NCI-H345 treated with DMSO at 0.1 percent for 48 hours (cell line): Measurements from ENCODE around the gene POC1A.
A peak's percentile ranks its signal among the peaks of the same experiment; 100 is the strongest.

Experiments
- DNase-seq: peaks from one replicate; lab custom pipeline; 2025; ENCODE audit not compliant: unreplicated experiment; lab: John Stamatoyannopoulos, UW

Gene POC1A

DNA sequence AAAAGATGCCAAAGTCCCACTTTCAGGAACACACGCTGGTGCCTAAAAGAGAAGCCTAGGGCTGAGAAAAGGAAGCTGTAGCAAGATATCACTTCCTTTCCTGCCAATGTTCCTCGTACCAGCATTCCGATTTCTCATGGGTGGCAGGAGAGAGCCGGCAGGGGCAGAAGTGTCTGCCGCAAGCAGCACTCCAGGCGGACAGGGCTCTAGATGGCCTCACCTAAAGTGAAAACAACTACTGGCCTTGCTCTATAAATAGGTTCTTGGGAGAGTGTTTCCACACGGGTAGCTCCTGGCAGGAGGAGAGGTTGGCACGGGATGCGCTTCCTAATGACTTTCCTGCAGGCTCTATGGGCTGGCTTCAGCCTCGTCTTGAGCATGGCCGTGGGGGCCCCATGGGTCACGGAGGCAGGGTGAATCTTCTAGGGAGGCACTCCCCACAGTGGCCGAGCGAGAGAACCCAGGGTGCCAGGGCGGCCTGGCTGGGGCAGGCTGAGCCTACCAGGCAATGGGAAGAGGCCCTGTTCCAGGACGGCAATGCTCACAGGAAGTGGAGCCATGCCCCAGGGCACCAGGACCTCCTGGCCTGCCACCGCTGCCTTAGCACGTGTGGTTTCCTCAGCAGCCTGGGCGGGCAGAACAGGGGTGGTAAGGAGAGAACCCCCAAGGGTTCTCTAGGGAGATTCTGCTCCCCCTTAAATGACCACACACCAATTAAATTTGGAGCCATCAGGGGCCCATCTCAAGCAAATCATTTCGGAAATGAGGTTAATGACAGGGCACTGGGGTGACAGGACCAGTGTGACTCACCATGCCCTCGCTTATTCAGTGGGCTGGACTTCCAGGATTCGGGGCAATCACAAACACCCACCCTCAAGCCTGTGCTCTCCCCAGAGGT lies 83.2 kb downstream of the POC1A start:
- no peak for DNase-seq

DNA sequence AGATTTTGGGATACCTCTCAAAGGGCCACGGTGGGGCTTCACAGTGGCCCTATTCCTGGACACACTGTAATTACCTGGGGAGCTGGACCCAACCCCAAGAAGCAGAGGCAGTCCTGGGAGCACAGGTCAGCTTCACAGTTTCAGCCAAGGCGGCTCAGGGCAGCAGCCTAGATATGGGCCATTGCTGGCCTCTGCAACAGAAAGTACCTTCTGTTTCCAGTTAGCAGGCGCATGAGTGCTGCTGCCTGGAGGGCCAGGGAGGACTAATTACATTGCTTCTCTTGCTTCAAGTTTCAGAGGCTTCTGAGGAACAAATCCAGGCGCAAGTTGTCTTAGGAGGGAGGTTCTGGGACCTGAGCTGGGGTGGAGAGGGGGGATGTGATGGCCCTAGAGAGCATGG lies 84.4 kb downstream of the POC1A start:
- no peak for DNase-seq

DNA sequence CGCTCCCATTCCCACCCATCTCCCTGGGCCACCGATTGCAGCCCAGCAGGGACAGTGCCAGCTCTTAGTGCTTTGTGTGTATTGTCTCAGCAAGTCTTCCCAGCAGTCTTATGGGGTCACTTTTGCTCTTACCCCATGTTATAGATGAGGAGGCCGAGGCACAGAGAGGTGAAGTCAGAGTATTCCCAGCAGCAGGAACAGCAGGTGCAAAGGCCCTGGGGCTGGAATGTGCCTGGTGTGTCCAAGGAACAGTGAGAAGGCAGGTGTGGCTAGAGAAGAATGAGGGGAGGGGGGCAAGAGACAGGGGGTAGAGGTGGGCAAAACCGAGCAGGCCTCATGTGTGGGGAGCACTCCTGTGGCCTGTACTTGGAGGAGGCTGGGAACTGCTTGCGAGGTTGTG lies 85.1 kb downstream of the POC1A start:
- DNase-seq, result no peak

DNA sequence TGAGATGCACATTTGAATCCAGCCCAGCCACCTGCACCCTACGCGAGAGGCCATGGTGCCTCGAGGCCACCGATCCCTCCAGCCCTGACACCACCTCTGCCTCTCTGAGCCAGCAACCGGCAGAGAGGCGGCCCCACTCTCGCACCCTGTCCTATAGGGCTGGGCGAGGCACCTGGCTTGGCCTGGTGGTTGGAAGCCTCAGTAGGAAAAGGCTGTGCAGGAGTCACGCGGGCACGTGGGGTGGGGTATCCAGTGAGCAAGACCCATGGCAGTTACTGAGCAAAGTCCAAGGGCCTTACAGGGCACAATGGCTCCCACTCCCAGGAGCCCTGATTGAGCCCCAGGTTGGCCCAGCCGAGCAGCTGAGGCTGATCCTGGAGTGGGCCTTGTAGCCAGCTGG lies 85.5 kb downstream of the POC1A start:
- DNase-seq, result no peak

DNA sequence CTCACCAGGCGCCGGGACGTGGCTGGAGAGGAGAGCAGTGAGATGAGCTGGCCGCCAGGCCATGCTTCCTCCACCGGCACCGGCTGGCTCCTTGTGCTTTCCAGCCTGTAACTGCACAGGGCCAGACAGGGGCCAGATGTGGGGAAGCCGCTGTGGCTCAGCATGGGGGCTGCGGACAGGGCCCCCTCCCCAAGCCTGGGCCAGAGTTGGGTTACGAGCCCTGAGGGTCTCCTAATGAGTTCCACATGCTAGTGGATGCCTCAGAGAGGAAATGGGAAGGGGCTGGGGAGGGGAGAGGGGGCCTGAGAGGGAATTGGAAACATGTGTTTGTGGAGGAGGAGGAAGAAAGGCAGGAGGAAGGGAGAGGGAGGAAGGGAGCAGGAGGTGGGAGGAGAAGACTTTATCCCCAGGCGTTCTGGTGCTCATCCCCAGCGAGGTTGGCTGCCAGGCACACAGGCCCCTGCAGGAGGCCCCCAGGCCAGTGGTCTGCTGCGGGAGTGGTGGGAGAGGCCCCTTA lies 86.1 kb downstream of the POC1A start:
- no peak for DNase-seq

DNA sequence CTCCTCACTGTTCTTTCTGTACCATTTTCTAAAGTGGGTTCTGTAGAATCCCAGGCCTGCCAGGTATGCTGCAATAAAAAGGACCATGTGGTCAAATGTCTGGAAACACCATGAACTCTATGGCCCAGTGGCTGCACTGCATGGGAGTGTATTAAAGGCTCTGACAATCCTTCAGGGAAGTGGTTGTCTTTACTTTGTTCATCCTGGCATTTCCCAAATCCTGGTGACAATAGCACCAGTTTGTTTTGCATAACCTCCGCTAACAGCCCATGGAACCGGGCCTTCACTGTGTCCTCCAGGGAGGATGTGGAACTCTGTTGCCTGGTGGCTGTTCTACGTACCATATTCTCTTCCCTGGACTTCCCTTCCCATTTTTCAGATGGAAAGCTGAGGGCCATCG lies 86.7 kb downstream of the POC1A start:
- no peak for DNase-seq

DNA sequence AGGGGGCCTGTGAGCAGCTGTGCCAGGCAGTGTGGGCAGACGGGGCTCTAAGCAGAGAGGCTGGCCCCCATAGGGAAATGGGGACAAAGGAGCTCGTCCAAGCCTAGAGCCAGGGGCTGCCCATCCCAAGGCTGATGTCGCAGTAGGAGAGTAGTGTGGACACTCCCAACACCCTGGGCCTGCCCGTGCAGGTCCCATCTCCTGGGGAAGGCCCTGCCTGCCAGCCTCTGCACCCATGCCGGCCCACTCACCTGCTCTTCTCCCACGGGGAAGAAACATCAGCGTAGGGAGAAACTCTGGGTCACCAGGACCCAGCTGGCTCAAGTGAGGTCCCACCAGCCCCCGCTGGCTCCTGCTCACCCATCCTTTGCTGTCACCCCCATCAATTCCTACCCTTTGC lies 87.2 kb downstream of the POC1A start:
- no peak for DNase-seq

DNA sequence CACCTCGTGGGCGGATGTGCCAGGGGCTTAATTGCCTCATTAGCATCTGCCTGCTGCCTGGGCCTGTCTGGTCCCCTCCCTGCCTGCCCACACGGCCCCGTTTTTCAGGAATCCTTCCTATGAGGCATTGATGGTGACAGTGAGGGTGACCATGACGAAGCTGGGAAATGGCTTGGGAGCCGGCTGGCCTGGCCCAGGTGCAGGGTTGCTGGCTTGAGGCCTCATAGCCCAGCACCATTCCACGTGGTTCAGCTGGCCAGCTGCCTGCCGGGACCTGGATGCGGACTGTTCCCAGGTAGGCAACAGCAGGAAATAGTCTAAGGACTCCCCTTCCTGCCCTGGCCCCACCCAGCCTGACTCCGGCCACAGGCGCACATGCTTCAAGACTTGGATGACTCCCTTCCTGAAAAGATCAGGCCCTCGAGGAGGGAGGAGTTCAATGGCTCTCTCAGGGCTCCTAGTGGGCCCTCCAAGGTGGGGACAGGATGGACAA lies 88.9 kb downstream of the POC1A start:
- no peak for DNase-seq

DNA sequence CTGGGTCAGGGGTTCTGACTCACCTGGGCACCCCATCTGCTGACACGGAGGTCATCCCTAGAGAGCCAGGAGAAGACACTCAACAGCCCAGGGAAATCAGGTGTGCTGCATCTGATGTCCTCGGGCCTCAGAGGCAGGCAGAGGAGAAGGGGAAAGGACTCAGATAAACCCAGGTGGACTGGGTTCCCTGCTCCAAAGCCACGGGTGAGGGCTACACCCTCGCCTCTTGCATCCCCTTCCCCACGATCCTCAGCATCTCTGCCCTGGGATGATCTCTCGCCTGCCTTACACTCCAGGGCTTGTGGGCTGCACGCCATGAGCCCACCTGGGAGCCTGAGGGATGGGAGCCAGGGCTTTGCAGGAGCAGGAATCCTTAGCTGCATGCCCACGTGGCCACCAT lies 89.7 kb downstream of the POC1A start:
- DNase-seq, result no peak

DNA sequence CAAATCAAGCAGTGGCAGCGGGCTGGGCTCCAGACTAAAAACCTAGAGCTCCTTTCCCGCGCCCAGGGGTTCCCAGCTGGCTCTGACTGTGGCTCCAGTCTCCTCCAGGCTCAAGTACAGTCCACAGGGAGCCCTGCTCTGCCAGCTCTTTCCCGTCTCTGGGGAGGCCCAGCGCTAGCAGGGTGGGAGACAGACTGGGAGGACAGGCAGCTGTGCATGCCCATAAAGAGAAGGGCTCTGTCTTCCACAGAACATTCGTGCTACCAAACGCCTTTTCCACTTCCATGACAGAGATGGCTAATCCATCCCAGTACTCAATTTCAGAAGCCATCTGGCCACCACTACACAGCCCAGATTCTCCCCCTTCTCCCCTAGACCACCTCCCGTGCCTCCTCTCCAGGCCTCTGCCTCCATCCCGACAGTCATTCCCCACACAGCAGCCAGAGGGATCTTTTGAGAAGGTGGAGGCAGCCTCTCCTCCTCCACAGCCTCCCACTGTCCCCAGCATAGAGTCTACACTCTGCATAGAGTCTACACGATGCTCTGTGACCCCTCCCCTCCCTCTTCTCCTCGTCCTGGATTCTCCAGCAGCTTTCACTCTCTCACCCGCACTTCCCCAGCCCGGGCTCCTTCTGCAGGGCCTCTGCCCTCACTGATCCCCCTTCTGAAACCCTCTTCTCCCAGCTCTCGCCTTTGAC lies 91.0 kb downstream of the POC1A start:
- DNase-seq, result no peak

DNA sequence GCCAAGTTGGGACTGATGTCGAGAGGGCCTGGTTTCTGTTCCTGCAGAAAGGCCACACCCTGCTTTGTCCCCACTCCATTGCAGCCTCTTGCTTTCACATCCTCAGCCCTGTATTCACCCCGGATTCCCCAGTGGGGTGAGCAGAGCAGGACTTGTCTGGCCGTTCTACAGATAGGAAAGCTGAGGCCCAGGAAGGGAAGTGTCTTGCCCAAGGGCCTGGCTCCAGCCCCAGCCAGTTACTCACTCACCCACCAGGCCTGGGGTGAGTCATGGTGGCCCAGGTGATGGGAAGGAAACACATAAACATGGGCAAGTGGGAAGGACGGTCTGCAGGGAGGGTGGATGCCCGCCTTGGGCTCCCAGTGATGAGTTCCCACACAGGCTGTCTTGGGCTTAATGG lies 91.7 kb downstream of the POC1A start:
- DNase-seq, result no peak

DNA sequence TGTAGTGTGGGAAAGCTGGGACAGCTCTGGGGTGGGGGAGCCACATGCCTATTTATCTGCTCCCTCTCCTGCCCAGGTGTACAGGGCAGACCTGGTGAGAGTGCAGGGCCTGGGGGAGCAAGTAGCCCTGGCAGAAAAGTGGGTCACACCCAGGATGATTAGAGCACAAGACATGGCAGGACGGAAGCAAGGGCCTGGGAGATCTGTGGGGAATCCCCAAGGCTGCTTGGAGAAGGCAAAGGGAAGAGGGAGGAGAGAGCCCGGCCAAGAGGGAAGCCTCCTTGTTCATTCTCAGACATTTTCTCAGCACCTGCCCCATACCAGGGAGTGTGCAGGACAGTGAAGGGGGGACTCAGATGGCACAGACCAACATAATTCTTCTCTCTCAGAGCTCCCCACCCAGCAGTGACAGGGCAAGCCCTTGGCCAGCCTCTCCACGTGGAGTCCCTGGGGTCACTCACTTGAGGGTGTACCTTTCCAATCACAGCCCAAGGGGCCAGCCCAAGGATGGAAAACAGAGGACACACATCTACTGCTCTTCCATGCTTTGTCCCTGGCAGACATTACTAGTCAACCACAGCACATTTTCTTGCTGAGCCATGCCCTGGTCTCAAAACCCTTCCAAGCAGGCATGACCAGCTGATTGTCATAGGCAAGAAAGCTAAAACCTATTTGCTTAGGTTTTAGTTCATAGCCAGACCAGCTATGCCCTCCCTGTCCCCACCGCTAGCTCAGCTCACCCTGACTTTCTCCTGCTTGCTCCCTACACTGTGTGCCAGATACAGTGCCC lies 92.9 kb downstream of the POC1A start:
- no peak for DNase-seq

DNA sequence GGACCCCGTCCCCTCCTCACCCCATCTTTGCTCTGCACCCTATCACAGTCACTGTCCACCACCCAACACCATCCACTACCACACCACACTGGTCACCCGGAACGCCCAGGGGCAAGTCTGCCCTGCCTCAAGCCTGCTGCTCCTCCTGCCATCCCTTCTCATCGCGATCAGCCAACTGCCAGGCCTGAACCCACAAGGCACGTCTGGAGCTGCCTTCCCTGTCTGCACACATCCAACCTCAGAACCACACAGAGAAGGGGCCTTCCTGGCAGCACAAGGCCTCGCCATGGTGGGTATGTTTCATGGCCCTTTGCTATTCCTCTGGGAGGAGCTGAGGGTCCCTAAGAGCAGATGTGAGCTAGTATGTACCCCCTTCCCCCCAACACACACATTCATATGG lies 94.4 kb downstream of the POC1A start:
- DNase-seq, result no peak

DNA sequence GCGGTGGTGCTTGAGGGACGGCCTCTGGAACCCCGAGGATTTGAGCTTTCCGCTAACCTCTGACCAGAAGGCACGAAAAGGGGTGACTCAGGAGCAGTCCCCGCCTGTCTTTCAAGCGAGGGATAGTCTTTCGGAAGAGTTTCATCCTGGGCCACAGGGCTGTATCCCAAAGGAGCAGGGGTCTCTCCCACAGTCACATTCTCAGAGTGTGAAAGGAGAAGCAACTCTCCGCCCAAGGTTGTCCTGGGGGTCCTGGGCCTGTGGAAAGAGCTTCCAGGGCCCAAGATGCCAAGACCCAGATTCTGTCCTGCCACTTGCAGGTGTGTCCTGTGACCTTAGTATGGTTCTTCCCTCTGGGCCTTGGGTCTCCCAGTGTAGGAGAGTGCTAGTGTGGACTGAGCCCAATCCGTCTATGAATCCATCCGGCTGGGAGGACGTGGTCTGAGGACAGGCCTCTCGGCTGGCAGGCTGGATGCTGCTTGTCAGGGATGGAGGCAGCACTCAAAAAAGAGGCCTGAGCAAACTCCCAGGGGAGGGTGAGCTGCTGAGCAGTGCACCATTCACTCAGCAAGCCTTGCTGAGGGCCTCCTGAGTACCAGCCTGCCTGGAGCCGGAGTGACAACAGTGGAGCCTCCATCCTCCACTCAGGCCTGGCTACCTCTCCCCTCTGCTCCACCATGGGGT lies 96.3 kb downstream of the POC1A start:
- DNase-seq, result no peak

DNA sequence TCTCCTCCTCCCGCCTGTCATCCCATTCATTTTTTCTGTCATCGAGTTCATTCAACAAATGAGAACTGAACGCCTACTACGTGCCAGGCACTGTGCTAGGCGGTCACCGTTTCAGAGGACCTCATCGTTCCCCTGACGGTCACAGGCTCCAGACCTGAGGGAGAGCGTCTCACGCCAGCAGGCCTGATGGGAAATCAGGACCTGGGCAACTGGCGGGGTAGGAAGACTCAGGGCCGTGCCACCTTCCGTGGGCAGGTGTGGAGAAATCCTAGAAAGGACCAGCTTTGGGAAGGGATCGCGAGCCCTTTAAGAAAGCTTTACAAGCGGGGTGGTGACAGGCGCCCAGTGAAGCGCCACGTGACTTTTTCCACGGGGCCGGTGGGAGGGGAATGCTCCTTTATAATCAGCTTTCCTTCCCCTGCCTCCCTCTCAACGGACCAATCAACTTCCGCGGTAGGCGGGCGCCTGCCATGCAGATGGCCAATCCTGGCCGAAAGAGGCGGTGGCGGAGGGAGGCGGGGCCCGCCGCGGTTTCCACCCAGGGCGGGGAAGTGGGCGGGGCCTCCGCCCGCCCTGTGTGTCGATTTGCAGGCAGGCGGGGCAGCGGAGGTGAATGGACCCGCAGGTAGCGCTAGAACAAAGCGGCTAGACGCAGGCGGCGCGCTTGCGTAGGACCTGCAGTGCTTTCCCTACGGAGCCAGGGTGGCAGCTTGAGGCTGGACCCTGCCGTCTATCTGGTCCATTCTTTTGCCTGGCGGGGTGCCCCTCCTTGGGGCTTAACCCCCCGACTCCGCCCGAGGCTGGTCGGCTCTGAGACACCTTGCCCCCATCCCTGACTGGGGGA lies 97.0 kb downstream of the POC1A start:
- DNase-seq, result peak; percentile 94

DNA sequence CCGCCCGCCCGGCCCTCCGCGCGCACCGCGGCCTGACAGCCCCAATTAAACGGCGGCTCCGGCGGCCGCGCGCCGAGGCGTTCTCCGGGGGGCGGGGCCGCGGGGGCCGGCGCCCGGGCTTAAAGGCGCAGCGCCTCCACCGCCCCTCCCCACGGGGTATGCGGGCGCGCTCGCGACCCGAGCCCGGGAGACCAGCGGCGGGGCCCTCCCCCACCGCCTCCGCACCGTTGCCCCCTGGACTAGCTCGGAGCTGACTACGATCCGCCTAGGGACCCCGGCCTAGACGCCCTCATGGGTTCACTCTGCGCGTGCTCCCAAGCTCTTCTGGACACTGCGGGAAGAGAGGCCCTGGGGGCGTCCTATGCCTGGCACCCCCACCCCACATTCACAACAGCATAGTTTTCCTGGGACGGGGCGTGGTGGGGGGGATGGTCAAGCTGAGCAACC lies 97.7 kb downstream of the POC1A start, which contains the start of gene DUSP7:
TSS of gene DUSP7 (minus strand) at position 51 of the 447 bp plus-strand sequence. CDS start 205 bp downstream, outside the sequence.
- DNase-seq, result peak; percentile 23

DNA sequence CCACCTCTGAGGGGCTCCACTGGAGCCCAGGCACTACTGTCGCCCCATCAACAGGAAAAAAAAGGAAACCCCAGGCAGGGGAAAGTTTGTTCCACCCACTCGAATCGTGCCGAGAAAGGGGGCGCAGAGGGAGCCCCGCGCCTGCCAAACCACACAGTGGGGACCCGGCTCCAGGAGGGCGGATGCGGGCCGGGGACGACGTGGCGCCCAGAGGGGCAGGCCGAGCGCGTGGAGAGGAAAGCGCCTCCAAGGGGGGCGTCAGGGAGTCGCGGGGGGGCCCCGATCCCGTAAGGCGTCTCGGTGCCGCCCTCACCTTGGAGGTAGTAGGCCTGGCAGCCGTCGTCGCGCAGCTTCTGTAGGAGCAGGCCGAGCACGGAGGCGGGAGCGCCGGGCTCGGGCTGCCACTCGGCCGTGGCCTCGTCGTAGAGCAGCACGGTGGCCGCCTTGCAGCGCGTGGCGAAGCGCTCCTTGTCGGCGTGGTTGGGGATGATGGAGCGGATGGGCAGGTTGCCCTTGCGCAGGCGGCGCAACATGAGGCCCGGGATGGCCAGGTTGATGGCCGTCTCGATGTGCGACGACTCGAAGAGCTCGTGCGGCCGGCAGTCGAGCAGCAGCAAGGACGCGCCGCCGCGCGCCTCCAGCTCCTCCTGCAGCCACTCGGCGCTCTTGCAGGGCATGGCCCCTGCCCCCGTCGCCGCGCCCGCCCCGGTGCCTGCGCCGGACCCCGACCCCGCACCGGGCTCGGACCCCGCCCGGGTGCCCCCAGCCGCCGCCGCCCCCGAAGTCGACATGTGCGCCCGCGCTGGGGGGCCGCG lies 98.5 kb downstream of the POC1A start:
- DNase-seq, result no peak

DNA sequence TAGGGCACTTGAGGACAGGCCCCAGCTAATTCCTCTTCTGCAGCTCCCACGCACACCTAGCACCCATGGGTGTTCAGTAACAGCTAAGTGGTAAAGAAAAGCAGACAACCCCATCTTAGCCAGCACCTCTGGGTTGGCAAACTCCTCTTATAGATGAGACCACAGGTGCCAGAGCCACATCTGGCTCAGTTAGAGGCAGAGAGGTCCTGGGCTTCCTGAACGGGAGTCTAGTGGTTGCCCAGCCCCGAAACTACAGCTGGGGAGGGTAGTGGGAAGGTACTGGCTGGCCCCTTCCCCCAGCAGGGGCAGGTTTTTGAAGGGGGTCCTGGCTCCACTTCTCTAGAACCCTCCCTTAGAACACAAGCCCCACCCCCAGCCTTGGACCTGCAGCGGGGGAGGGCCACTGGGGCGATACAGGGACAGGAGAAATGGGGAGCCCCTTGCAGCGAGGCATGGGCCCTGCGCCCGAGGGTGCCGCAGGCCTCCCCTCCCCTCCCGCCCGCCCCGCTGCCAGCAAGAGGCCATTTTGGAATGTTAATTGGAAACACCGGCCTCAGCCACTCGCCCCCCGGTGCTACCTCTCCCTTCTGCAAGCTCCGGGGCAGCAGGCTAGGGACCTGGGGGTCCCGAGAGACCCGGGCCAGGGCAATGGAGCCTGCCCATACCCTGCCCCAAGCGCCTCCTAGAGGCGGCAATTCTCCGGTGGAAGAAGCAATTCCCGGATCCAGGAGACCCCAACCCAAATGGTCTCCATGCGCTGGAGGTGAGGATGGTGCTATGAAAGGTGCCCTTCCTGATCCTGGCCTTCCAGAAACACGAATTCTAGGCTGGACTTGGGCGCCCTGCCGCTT lies 99.3 kb downstream of the POC1A start:
- DNase-seq, result no peak
